CD8-positive, alpha-beta memory T cell (primary cell): ENCODE results near the gene RAB33B. TPM values are rescaled to one million over a fixed set of nuclear protein-coding genes. Genes with fewer than 3 reads are reported as not detected.
A peak's percentile ranks its signal among the peaks of the same experiment; 100 is the strongest.

Experiments used
- CTCF ChIA-PET: fragments of 350-600 bp; sonication (Branson Sonifier 250); formaldehyde crosslinking; loops from one replicate; lab custom pipeline; 2021; ENCODE audit warnings: antibody characterized with exemption; lab: Charles Lee
- POLR2A ChIA-PET: fragments of 350-600 bp; sonication (Branson Sonifier 250); formaldehyde crosslinking; loops from one replicate; lab custom pipeline; 2021; ENCODE audit warnings: antibody characterized with exemption; lab: Charles Lee
- DNase-seq, 5 donors: peaks; one replicate each; pipeline versions ENCODE4 v3.0.0 to v3.0.0-alpha.2; 2020 to 2022; ENCODE audit warnings: mixed read lengths in 1 of 5
- H3K27ac ChIP-seq: one replicate; pipeline ENCODE4 v1.7.0; 2013; ENCODE audit warnings: low read depth, mild to moderate bottlenecking, low read length, moderate library complexity
- H3K27me3 ChIP-seq: 2 replicates; pipeline ENCODE4 v1.7.0; 2013; ENCODE audit warnings: low read length, mild to moderate bottlenecking; ENCODE audit not compliant: insufficient read depth, poor library complexity, severe bottlenecking
- H3K36me3 ChIP-seq: 2 replicates; pipeline ENCODE4 v1.7.0; 2013; ENCODE audit warnings: mild to moderate bottlenecking, low read length, moderate library complexity; ENCODE audit not compliant: insufficient read depth
- H3K4me1 ChIP-seq: 2 replicates; pipeline ENCODE4 v1.7.0; 2013; ENCODE audit warnings: mild to moderate bottlenecking, low read length, moderate library complexity; ENCODE audit not compliant: insufficient read depth
- H3K4me3 ChIP-seq: 2 replicates; pipeline ENCODE4 v1.7.0; 2013; ENCODE audit warnings: mild to moderate bottlenecking, low read length
- H3K9me3 ChIP-seq: 2 replicates; pipeline ENCODE4 v1.7.0; 2013; ENCODE audit warnings: mild to moderate bottlenecking, low read length
- H3K27ac Mint-ChIP-seq, 8 donors: one replicate each; pipeline ENCODE4 v1.8.0; 2020 to 2021; ENCODE audit warnings: mixed read lengths in 8 of 8, mild to moderate bottlenecking in 6 of 8, inconsistent platforms in 3 of 8, moderate library complexity in 3 of 8
- H3K27me3 Mint-ChIP-seq, 2 donors: one replicate each; pipeline ENCODE4 v1.8.0; 2020 to 2021; ENCODE audit warnings: mixed read lengths in 2 of 2, mild to moderate bottlenecking in 1 of 2, moderate library complexity in 1 of 2
- H3K36me3 Mint-ChIP-seq, 3 donors: one replicate each; pipeline ENCODE4 v1.8.0; 2020 to 2021; ENCODE audit warnings: mixed read lengths in 3 of 3, inconsistent platforms in 1 of 3, mild to moderate bottlenecking in 1 of 3
- H3K4me1 Mint-ChIP-seq, 3 donors: one replicate each; pipeline ENCODE4 v1.8.0; 2020 to 2021; ENCODE audit warnings: mixed read lengths in 3 of 3, inconsistent platforms in 1 of 3, mild to moderate bottlenecking in 1 of 3
- H3K4me3 Mint-ChIP-seq, 7 donors: one replicate each; pipeline ENCODE4 v1.8.0; 2020 to 2021; ENCODE audit warnings: mixed read lengths in 7 of 7, mild to moderate bottlenecking in 6 of 7, moderate library complexity in 4 of 7, inconsistent platforms in 2 of 7
- H3K9me3 Mint-ChIP-seq, 5 donors: one replicate each; pipeline ENCODE4 v1.8.0; 2020 to 2022; ENCODE audit warnings: mixed read lengths in 5 of 5, mild to moderate bottlenecking in 3 of 5, moderate library complexity in 2 of 5, inconsistent platforms in 1 of 5
- polyA plus RNA-seq: library from polyadenylated mRNA; unstranded; fragments of 300-500 nt; fragmentation: Illumina TruSeq; gene quantifications from one replicate; pipeline ENCODE4 v1.2.3, GENCODE V29; 2021
- total RNA-seq, 2 experiments: library from RNA; stranded (reverse); gene quantifications; one replicate each; pipeline ENCODE4 v1.2.3, GENCODE V29; 2021

RAB33B gene
- total and polyA plus RNA-seq, 3 experiments from 2014 or later, result 5.6 to 8.4 (median 6.2) TPM

- no peaks in the 10 kb centered on the region for H3K27me3 ChIP-seq
- no peaks in the 10 kb centered on the region for H3K4me1 ChIP-seq
- no peaks in the 10 kb centered on the region for H3K9me3 ChIP-seq
- no peak for DNase-seq
- ChIA-PET POLR2A (no interaction called here), CTCF (no interaction called here)
- Mint-ChIP-seq H3K4me3 (no peak overlapping the region), H3K27ac (no peak overlapping the region), H3K27me3 (peaks cover 0 to 14% of the 10 kb centered on the region in 2 donors), H3K36me3 (peaks cover 2 to 11% (median 3%) of the 10 kb centered on the region in 3 donors), H3K4me1 (peaks cover 0 to 4% (median 3%) of the 10 kb centered on the region in 3 donors), H3K9me3 (no peaks in the 10 kb centered on the region)
- H3K36me3 ChIP-seq, result no peaks in the 10 kb centered on the region
- H3K4me3 ChIP-seq, result no peak overlapping the region
- no peak overlapping the region for H3K27ac ChIP-seq
Measured at GRCh38 chr4:139499186-139499585, 45.3 kb downstream of the RAB33B start.

GRCh38 chr4:139501117-139501516 lies 47.2 kb downstream of the RAB33B start:
- peaks cover 0 to 14% of the 10 kb centered on the region in 2 donors for H3K27me3 Mint-ChIP-seq

GRCh38 chr4:139501527-139501926 lies 47.6 kb downstream of the RAB33B start:
- no peaks in the 10 kb centered on the region for H3K36me3 ChIP-seq
- H3K9me3 Mint-ChIP-seq, result no peaks in the 10 kb centered on the region
- no peak for DNase-seq
- CTCF ChIA-PET, result interaction anchor here (1.7 kb wide), 1 partner anchor 150 kb away, joined by 5 read pairs; no protein-coding TSS in a partner anchor
- POLR2A ChIA-PET, result no interaction called here
- H3K4me3 ChIP-seq, result no peak overlapping the region
- no peak overlapping the region for H3K27ac ChIP-seq
- no peaks in the 10 kb centered on the region for H3K4me1 ChIP-seq
- no peaks in the 10 kb centered on the region for H3K9me3 ChIP-seq
- no peak overlapping the region for H3K4me3 Mint-ChIP-seq
- peak overlapping the region in 1 of 8 donors; percentile 35 for H3K27ac Mint-ChIP-seq
- no peaks in the 10 kb centered on the region for H3K27me3 ChIP-seq
- H3K27me3 Mint-ChIP-seq, result peaks cover 0 to 13% of the 10 kb centered on the region in 2 donors
- peaks cover 3 to 13% (median 3%) of the 10 kb centered on the region in 3 donors for H3K36me3 Mint-ChIP-seq
- peaks cover 0 to 4% (median 3%) of the 10 kb centered on the region in 3 donors for H3K4me1 Mint-ChIP-seq

More at GRCh38 chr4:139501117-139501516, 47.2 kb downstream of the RAB33B start:
- ChIA-PET CTCF (interaction anchor here (1.7 kb wide), 1 partner anchor 150 kb away, joined by 5 read pairs; no protein-coding TSS in a partner anchor), POLR2A (no interaction called here)
- Histone ChIP-seq H3K4me3 (no peak overlapping the region), H3K4me1 (no peaks in the 10 kb centered on the region), H3K36me3 (no peaks in the 10 kb centered on the region), H3K27ac (no peak overlapping the region), H3K27me3 (no peaks in the 10 kb centered on the region), H3K9me3 (no peaks in the 10 kb centered on the region)
- no peak overlapping the region for H3K4me3 Mint-ChIP-seq
- H3K27ac Mint-ChIP-seq, result no peak overlapping the region
- peaks cover 0 to 4% (median 3%) of the 10 kb centered on the region in 3 donors for H3K4me1 Mint-ChIP-seq
- H3K36me3 Mint-ChIP-seq, result peaks cover 3 to 13% (median 3%) of the 10 kb centered on the region in 3 donors
- no peak for DNase-seq
- no peaks in the 10 kb centered on the region for H3K9me3 Mint-ChIP-seq

- H3K27ac Mint-ChIP-seq, result peak overlapping the region in 1 of 8 donors; percentile 5
- Histone ChIP-seq H3K36me3 (no peaks in the 10 kb centered on the region), H3K4me1 (no peaks in the 10 kb centered on the region), H3K4me3 (no peak overlapping the region), H3K27ac (no peak overlapping the region), H3K27me3 (no peaks in the 10 kb centered on the region), H3K9me3 (no peaks in the 10 kb centered on the region)
- H3K9me3 Mint-ChIP-seq, result no peaks in the 10 kb centered on the region
- no peak for DNase-seq
- peaks cover 3 to 13% (median 9%) of the 10 kb centered on the region in 3 donors for H3K36me3 Mint-ChIP-seq
- H3K4me3 Mint-ChIP-seq, result no peak overlapping the region
- POLR2A ChIA-PET, result no interaction called here
- CTCF ChIA-PET, result interaction anchor here (1.0 kb wide), 1 partner anchor 11 kb away, joined by 4 read pairs; no protein-coding TSS in a partner anchor
- peaks cover 0 to 4% (median 3%) of the 10 kb centered on the region in 3 donors for H3K4me1 Mint-ChIP-seq
- peaks cover 0 to 9% of the 10 kb centered on the region in 2 donors for H3K27me3 Mint-ChIP-seq
Measured at GRCh38 chr4:139501927-139502899, 48.3 kb downstream of the RAB33B start.

GRCh38 chr4:139503622-139504166 lies 49.8 kb downstream of the RAB33B start:
- H3K4me1 Mint-ChIP-seq, result no peaks in the 10 kb centered on the region

GRCh38 chr4:139506774-139507173 lies 52.9 kb downstream of the RAB33B start:
- no peak for DNase-seq
- H3K36me3 Mint-ChIP-seq, result peaks cover 9 to 41% (median 13%) of the 10 kb centered on the region in 3 donors
- ChIA-PET CTCF (no interaction called here), POLR2A (no interaction called here)
- no peak overlapping the region for H3K27ac ChIP-seq
- H3K36me3 ChIP-seq, result no peaks in the 10 kb centered on the region
- peak overlapping the region in 5 of 8 donors; percentile 13 to 71 (median 25) for H3K27ac Mint-ChIP-seq
- H3K4me3 Mint-ChIP-seq, result no peak overlapping the region
- no peaks in the 10 kb centered on the region for H3K9me3 Mint-ChIP-seq
- no peaks in the 10 kb centered on the region for H3K4me1 Mint-ChIP-seq
- H3K27me3 Mint-ChIP-seq, result peaks cover 1 to 4% of the 10 kb centered on the region in 2 donors
- H3K9me3 ChIP-seq, result no peaks in the 10 kb centered on the region
- no peaks in the 10 kb centered on the region for H3K27me3 ChIP-seq
- H3K4me1 ChIP-seq, result no peaks in the 10 kb centered on the region
- no peak overlapping the region for H3K4me3 ChIP-seq

More at GRCh38 chr4:139503622-139504166, 49.8 kb downstream of the RAB33B start:
- H3K27me3 ChIP-seq, result no peaks in the 10 kb centered on the region
- H3K4me1 ChIP-seq, result no peaks in the 10 kb centered on the region
- CTCF ChIA-PET, result interaction anchor here (0.6 to 1.3 kb wide), 4 partner anchors 12 to 153 kb away, joined by 3 to 4 read pairs (median 3); no protein-coding TSS in a partner anchor
- Mint-ChIP-seq H3K27ac (no peak overlapping the region), H3K9me3 (no peaks in the 10 kb centered on the region), H3K36me3 (peaks cover 4 to 14% (median 13%) of the 10 kb centered on the region in 3 donors), H3K4me3 (no peak overlapping the region), H3K27me3 (peaks cover 0 to 9% of the 10 kb centered on the region in 2 donors)
- H3K27ac ChIP-seq, result no peak overlapping the region
- no peak for DNase-seq
- H3K9me3 ChIP-seq, result no peaks in the 10 kb centered on the region
- no peak overlapping the region for H3K4me3 ChIP-seq
- POLR2A ChIA-PET, result no interaction called here
- H3K36me3 ChIP-seq, result no peaks in the 10 kb centered on the region

- Mint-ChIP-seq H3K36me3 (peaks cover 5 to 53% (median 6%) of the 10 kb centered on the region in 3 donors), H3K27me3 (peaks cover 0 to 1% of the 10 kb centered on the region in 2 donors), H3K4me1 (no peaks in the 10 kb centered on the region), H3K4me3 (no peak overlapping the region), H3K9me3 (no peaks in the 10 kb centered on the region), H3K27ac (peak overlapping the region in 1 of 8 donors; percentile 43)
- CTCF ChIA-PET, result interaction anchor here (1.6 kb wide), 1 partner anchor 22 kb away, joined by 5 read pairs; no protein-coding TSS in a partner anchor
- Histone ChIP-seq H3K4me1 (no peaks in the 10 kb centered on the region), H3K27ac (no peak overlapping the region), H3K36me3 (no peaks in the 10 kb centered on the region), H3K27me3 (no peaks in the 10 kb centered on the region), H3K4me3 (no peak overlapping the region), H3K9me3 (no peaks in the 10 kb centered on the region)
- POLR2A ChIA-PET, result no interaction called here
- DNase-seq, result no peak
Measured at GRCh38 chr4:139508581-139509237, 54.8 kb downstream of the RAB33B start.
